GM19438 (cell line): ENCODE data around the gene BCLAF1.

Source experiments
- ATAC-seq: cut with Tn5 transposase; IDR thresholded peaks from one replicate; pipeline ENCODE4 v1.9.1; 2021; ENCODE audit warnings: low read depth; ENCODE audit not compliant: unreplicated experiment

BCLAF1 gene

GRCh38 chr6:136210398-136211165, 79.1 kb downstream of the BCLAF1 start:
- no peak for ATAC-seq

GRCh38 chr6:136209496-136209895, 80.2 kb downstream of the BCLAF1 start:
- no peak for ATAC-seq

GRCh38 chr6:136208783-136209182, 80.9 kb downstream of the BCLAF1 start:
- no peak for ATAC-seq
